ENCODE data around the gene EPHA6. TPM values are rescaled to one million over a fixed set of nuclear protein-coding genes. Genes with fewer than 3 reads are reported as not detected.

The EPHA6 gene
- total and polyA plus RNA-seq, 9 donors, result 2.0 to 20.9 (median 9.2) TPM

DNA sequence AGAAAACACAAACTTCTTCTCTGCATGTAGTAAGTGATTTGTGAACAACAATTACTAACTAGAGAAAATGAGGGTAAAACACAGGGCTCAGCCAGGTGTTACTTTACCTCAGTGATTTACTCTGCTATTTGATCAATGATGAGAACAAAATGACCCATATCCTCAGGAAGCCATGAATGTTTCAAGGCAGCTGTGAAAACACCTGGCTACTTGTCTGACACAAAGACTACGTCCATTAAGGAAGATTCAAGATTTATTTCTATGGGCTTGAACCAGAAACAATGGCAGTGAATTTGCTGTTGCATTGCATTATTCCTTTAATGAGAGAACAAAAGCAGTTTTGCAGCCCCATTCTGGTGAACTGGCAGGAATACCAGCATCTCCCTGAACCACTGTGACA lies 575.5 kb downstream of the EPHA6 start:
- no peak overlapping the region for H3K27ac ChIP-seq
- DNase-seq, result no peak
- intact Hi-C loops (cut with DNase I), result no loop called here
- H3K9me3 ChIP-seq, result no peaks in the 10 kb centered on the region
- H3K4me1 ChIP-seq (ENCODE audit: insufficient read depth), result no peaks in the 10 kb centered on the region
- H3K27me3 ChIP-seq, result no peaks in the 10 kb centered on the region
- no peak overlapping the region for H3K4me3 ChIP-seq
- TF ChIP-seq POLR2A (IDR thresholded peaks at IDR 0.05), result no peak
- no peak for TF ChIP-seq EP300 (IDR thresholded peaks at IDR 0.05)
- TF ChIP-seq, protein P1, sequence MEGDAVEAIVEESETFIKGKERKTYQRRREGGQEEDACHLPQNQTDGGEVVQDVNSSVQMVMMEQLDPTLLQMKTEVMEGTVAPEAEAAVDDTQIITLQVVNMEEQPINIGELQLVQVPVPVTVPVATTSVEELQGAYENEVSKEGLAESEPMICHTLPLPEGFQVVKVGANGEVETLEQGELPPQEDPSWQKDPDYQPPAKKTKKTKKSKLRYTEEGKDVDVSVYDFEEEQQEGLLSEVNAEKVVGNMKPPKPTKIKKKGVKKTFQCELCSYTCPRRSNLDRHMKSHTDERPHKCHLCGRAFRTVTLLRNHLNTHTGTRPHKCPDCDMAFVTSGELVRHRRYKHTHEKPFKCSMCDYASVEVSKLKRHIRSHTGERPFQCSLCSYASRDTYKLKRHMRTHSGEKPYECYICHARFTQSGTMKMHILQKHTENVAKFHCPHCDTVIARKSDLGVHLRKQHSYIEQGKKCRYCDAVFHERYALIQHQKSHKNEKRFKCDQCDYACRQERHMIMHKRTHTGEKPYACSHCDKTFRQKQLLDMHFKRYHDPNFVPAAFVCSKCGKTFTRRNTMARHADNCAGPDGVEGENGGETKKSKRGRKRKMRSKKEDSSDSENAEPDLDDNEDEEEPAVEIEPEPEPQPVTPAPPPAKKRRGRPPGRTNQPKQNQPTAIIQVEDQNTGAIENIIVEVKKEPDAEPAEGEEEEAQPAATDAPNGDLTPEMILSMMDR (IDR thresholded peaks at IDR 0.05), result no peak
- no peaks in the 10 kb centered on the region for H3K36me3 ChIP-seq
- WGBS, 3 donors, result 68 to 78% (median 68%) methylated on average over 1 of the region's 1 CpG

DNA sequence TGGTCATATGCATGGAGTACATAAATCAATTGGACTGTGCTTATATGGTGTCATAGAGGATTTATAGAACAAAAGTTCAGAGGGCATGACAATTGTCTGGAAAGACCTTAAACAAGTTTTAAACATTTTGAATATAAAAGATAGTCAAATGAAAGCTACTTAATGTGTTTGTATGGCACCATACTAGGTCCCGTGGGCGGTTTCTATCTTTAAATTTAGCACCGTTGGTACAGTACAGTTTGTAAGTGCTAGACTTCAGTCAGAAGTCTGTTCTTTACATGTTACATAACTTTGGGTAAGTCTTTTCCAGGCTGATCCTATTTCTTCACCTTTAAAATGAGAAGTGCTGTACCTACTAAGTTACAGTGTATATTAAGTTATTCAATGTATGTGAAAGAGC lies 576.8 kb downstream of the EPHA6 start:
- Histone ChIP-seq H3K27me3 (no peaks in the 10 kb centered on the region), H3K27ac (no peak overlapping the region), H3K36me3 (no peaks in the 10 kb centered on the region), H3K9me3 (no peaks in the 10 kb centered on the region), H3K4me3 (no peak overlapping the region), H3K4me1 (ENCODE audit: insufficient read depth) (no peaks in the 10 kb centered on the region)
- WGBS, 3 donors, result 81 to 86% (median 81%) methylated on average over 3 of the region's 3 CpGs
- TF ChIP-seq POLR2A (IDR thresholded peaks at IDR 0.05) (no peak), EP300 (IDR thresholded peaks at IDR 0.05) (no peak)
- TF ChIP-seq, protein P1 (IDR thresholded peaks at IDR 0.05), result no peak
- no peak for DNase-seq
- intact Hi-C loops (cut with DNase I), result no loop called here

GRCh38 chr3:97409612-97410011 lies 595.2 kb downstream of the EPHA6 start:
- H3K4me3 ChIP-seq, result no peak overlapping the region
- TF ChIP-seq EP300 (IDR thresholded peaks at IDR 0.05) (no peak), POLR2A (IDR thresholded peaks at IDR 0.05) (no peak)
- TF ChIP-seq, protein P1 (IDR thresholded peaks at IDR 0.05), result no peak
- no peak for DNase-seq
- intact Hi-C loops (cut with DNase I), result no loop called here
- no peaks in the 10 kb centered on the region for H3K36me3 ChIP-seq
- H3K27ac ChIP-seq, result no peak overlapping the region
- no peaks in the 10 kb centered on the region for H3K9me3 ChIP-seq
- no peaks in the 10 kb centered on the region for H3K4me1 ChIP-seq (ENCODE audit: insufficient read depth)
- no peaks in the 10 kb centered on the region for H3K27me3 ChIP-seq

DNA sequence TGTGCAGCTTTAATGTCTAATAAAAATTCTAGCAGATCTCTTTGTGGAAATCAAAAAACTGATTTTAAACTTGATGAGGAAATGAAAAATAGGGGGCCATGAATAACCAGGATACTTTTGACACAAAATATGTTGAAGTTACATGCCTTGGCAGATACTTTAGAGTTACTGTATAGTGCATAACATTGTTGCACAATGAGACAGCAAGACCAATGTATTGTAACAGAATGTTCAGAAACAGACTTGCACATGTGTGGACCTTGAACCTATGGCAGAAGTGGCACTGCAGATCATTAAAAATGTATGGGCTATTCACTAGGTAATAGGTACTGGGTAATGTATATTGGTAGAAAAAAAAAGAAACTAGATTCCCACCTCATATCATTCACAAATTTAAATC lies 607.2 kb downstream of the EPHA6 start:
- intact Hi-C loops (cut with DNase I), result no loop called here
- no peaks in the 10 kb centered on the region for H3K9me3 ChIP-seq
- TF ChIP-seq, protein P1 (IDR thresholded peaks at IDR 0.05), result no peak
- TF ChIP-seq POLR2A (IDR thresholded peaks at IDR 0.05), result no peak
- no peak for TF ChIP-seq EP300 (IDR thresholded peaks at IDR 0.05)

DNA sequence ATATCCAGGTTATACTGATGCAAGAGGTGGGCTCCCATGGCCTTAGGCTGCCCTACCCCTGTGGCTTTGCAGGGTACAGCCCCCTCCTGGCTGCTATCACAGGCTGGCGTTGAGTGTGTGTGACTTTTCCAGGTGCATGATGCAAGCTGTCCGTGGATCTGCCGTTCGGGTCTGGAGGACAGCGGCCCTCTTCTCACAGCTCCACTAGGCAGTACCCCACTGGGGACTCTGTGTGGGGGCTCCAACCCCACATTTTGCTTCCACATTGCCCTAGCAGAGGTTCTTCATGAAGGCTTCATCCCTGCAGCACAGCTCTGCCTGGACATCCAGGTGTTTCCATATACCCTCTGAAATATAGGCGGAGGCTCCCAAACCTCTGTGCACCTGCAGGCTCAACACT lies 610.6 kb downstream of the EPHA6 start:
- DNase-seq, result no peak
- Histone ChIP-seq H3K27me3 (no peaks in the 10 kb centered on the region), H3K27ac (no peak overlapping the region), H3K36me3 (no peaks in the 10 kb centered on the region), H3K4me3 (no peak overlapping the region), H3K4me1 (ENCODE audit: insufficient read depth) (no peaks in the 10 kb centered on the region), H3K9me3 (no peaks in the 10 kb centered on the region)
- no peak for TF ChIP-seq EP300 (IDR thresholded peaks at IDR 0.05)
- TF ChIP-seq POLR2A (IDR thresholded peaks at IDR 0.05), result no peak
- TF ChIP-seq, protein P1 (IDR thresholded peaks at IDR 0.05), result no peak
- intact Hi-C loops (cut with DNase I), result no loop called here
- WGBS, 3 donors, result 89 to 100% (median 99%) methylated on average over 6 of the region's 6 CpGs

More for the DNA sequence above, 607.2 kb downstream of the EPHA6 start:
- no peaks in the 10 kb centered on the region for H3K27me3 ChIP-seq
- no peak overlapping the region for H3K4me3 ChIP-seq
- no peak for DNase-seq
- no peaks in the 10 kb centered on the region for H3K4me1 ChIP-seq (ENCODE audit: insufficient read depth)
- no peak overlapping the region for H3K27ac ChIP-seq
- H3K36me3 ChIP-seq, result no peaks in the 10 kb centered on the region
